NCI-H82 (cell line): ENCODE measurements around the gene DNAH6.
"Not testable (repeated sequence)": the region's sequence is repeated elsewhere in the genome, so short reads cannot be mapped to it uniquely, and the experiment has no call there.

ENCODE experiments used
- DNase-seq: peaks from one replicate; lab custom pipeline; 2025; lab: John Stamatoyannopoulos, UW

The DNAH6 gene

GRCh38 chr2:84755096-84755495 is 238.8 kb downstream of the DNAH6 start:
- DNase-seq = no peak

GRCh38 chr2:84757648-84758047 is 241.3 kb downstream of the DNAH6 start:
- DNase-seq = no peak

- no peak for DNase-seq
Observed at GRCh38 chr2:84766791-84767190, 250.5 kb downstream of the DNAH6 start.

GRCh38 chr2:84768840-84769239 is 252.5 kb downstream of the DNAH6 start:
- DNase-seq = no peak

- no peak for DNase-seq
Observed at GRCh38 chr2:84770280-84770679, 254.0 kb downstream of the DNAH6 start.

GRCh38 chr2:84771251-84771650 is 255.0 kb downstream of the DNAH6 start:
- no peak for DNase-seq

GRCh38 chr2:84773562-84773961 is 257.3 kb downstream of the DNAH6 start:
- DNase-seq = not testable (repeated sequence)

- DNase-seq = no peak
Observed at GRCh38 chr2:84776011-84776410, 259.7 kb downstream of the DNAH6 start.

GRCh38 chr2:84778911-84779690 is 262.8 kb downstream of the DNAH6 start:
- DNase-seq = no peak

GRCh38 chr2:84779781-84780180 is 263.5 kb downstream of the DNAH6 start:
- no peak for DNase-seq

GRCh38 chr2:84781942-84782716 is 265.8 kb downstream of the DNAH6 start:
- DNase-seq = peak; percentile 60

- peak; percentile 78 for DNase-seq
Observed at GRCh38 chr2:84782717-84783442, 266.6 kb downstream of the DNAH6 start.

GRCh38 chr2:84785950-84786349 is 269.7 kb downstream of the DNAH6 start:
- no peak for DNase-seq

GRCh38 chr2:84786601-84787000 is 270.3 kb downstream of the DNAH6 start:
- no peak for DNase-seq

GRCh38 chr2:84788027-84788426 is 271.7 kb downstream of the DNAH6 start:
- no peak for DNase-seq

- no peak for DNase-seq
Observed at GRCh38 chr2:84788498-84788897, 272.2 kb downstream of the DNAH6 start.

- DNase-seq = no peak
Observed at GRCh38 chr2:84792856-84793522, 276.7 kb downstream of the DNAH6 start.

- no peak for DNase-seq
Observed at GRCh38 chr2:84793641-84794040, 277.3 kb downstream of the DNAH6 start.

GRCh38 chr2:84796798-84797197 is 280.5 kb downstream of the DNAH6 start:
- no peak for DNase-seq

- no peak for DNase-seq
Observed at GRCh38 chr2:84797271-84797670, 281.0 kb downstream of the DNAH6 start.

GRCh38 chr2:84799772-84800171 is 283.5 kb downstream of the DNAH6 start:
- no peak for DNase-seq

GRCh38 chr2:84800194-84800805 is 284.0 kb downstream of the DNAH6 start:
- no peak for DNase-seq
